Thoracic aorta (tissue), 2 donors: Measurements from ENCODE around the gene INF2. TPM values are rescaled to one million over a fixed set of nuclear protein-coding genes. Genes with fewer than 3 reads are reported as not detected.

Experiments used
- ATAC-seq: fragments of 150-250 bp; one replicate; pipeline ENCODE4 v1.8.0; 2017; ENCODE audit warnings: low read depth; ENCODE audit not compliant: insufficient number of reproducible peaks, low FRiP score
- DNase-seq: peaks from one replicate; pipeline ENCODE4 v3.0.0-alpha.2; 2020; ENCODE audit warnings: low spot score
- H3K27ac ChIP-seq, 2 donors: fragments of 200-600 bp; sonication (generic); 1 replicate in 1 of 2; 2 replicates in 1 of 2; pipeline ENCODE4 v1.5.1; 2016; ENCODE audit warnings: mild to moderate bottlenecking in 2 of 2, moderate library complexity in 2 of 2
- H3K27me3 ChIP-seq: fragments of 200-600 bp; sonication (generic); replicated peaks from 2 replicates; pipeline ENCODE4 v1.6.0; 2016; ENCODE audit warnings: mild to moderate bottlenecking; ENCODE audit not compliant: insufficient read depth
- H3K36me3 ChIP-seq: fragments of 200-600 bp; sonication (generic); one replicate; pipeline ENCODE4 v1.5.1; 2016
- H3K4me1 ChIP-seq, 2 donors: fragments of 200-600 bp; sonication (generic); 1 replicate in 1 of 2; 2 replicates in 1 of 2; pipeline versions ENCODE4 v1.5.1 to v1.6.0; 2016; ENCODE audit warnings: low read depth in 2 of 2, mild to moderate bottlenecking in 1 of 2; ENCODE audit not compliant: control insufficient read depth in 1 of 2
- H3K4me3 ChIP-seq: fragments of 200-600 bp; sonication (generic); 2 replicates; pipeline ENCODE4 v1.5.1; 2016; ENCODE audit warnings: mild to moderate bottlenecking
- H3K9me3 ChIP-seq: fragments of 200-600 bp; sonication (generic); 2 replicates; pipeline ENCODE4 v1.5.1; 2016
- total RNA-seq, 2 donors: library from RNA; depleted of rRNA; stranded (reverse); fragments of >200 nt; gene quantifications; one replicate each; pipeline versions ENCODE4 v1.1.0 to v1.2.3, GENCODE V29; 2016
- TF ChIP-seq, protein P1 (sequence below): fragments of 200-600 bp; sonication (generic); IDR thresholded peaks from one replicate; pipeline ENCODE4 v1.5.1; 2019; ENCODE audit warnings: antibody characterized with exemption

INF2 gene
- total RNA-seq: 100 to 1,000 TPM; 124 to 162 TPM

DNA sequence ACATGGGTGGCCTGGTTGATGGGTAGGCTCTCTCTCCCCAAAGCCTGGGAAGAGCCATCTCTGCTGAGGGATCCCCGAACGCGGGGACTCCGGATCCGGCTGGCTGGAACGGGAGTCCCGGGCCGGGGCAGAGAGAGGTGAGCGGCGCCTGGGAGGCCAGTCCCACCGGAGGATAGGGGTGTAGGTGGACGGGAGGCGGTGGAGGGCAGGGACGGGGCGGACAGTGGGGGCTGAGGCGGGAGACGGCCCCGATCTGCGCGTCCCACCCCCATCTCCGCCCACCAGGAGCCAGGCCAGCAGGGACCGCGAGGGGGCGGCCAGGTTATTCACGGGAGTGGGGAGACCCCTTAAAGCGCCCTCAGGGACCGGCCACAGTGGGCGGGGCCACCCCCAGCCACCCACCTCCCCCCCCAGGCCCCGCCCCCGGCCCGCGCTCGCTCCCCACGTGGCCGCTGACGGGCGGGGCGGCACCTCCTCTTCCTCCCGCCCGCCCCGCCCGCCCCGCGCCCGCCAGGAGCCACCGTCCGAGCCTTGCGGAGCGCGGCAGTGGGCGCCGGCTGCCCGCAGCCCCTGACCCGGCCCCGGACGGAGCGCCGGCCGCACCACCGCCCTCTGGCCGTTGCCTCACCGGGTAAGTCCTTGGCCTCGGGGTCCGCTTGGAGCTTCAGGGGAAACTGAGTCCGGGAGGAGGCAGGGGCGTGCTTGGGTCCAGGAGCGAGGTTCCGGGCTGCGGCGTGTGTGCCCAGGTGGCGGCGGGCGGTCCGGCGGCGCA, at the start of gene INF2:
Gene INF2 (plus strand): TSS at position 510 of the 772 bp plus-strand sequence. CDS start 11,748 bp downstream, outside the sequence.
- Histone ChIP-seq H3K27me3 (no peaks in the 10 kb centered on the region), H3K9me3 (no peaks in the 10 kb centered on the region), H3K36me3 (no peaks in the 10 kb centered on the region), H3K4me3 (peak within 1 kb of the TSS; percentile 98), H3K4me1 (peaks cover 39 to 62% of the 10 kb centered on the region in 2 donors), H3K27ac (peak within 1 kb of the TSS; percentile 82 to 86)
- DNase-seq (no peak), ATAC-seq (peak; percentile 56)
- TF ChIP-seq, protein P1, sequence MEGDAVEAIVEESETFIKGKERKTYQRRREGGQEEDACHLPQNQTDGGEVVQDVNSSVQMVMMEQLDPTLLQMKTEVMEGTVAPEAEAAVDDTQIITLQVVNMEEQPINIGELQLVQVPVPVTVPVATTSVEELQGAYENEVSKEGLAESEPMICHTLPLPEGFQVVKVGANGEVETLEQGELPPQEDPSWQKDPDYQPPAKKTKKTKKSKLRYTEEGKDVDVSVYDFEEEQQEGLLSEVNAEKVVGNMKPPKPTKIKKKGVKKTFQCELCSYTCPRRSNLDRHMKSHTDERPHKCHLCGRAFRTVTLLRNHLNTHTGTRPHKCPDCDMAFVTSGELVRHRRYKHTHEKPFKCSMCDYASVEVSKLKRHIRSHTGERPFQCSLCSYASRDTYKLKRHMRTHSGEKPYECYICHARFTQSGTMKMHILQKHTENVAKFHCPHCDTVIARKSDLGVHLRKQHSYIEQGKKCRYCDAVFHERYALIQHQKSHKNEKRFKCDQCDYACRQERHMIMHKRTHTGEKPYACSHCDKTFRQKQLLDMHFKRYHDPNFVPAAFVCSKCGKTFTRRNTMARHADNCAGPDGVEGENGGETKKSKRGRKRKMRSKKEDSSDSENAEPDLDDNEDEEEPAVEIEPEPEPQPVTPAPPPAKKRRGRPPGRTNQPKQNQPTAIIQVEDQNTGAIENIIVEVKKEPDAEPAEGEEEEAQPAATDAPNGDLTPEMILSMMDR: no peak

- Histone ChIP-seq H3K36me3 (no peaks in the 10 kb centered on the region), H3K9me3 (no peaks in the 10 kb centered on the region), H3K27ac (no peak overlapping the region), H3K27me3 (no peaks in the 10 kb centered on the region), H3K4me1 (no peaks in the 10 kb centered on the region), H3K4me3 (no peak overlapping the region)
- no peak for DNase-seq
- TF ChIP-seq, protein P1: peak; percentile 90
- ATAC-seq: peak; percentile 51
Measured at GRCh38 chr14:104639885-104640548, 49.4 kb upstream of the INF2 start.

GRCh38 chr14:104640681-104641080, 48.7 kb upstream of the INF2 start:
- Histone ChIP-seq H3K36me3 (no peaks in the 10 kb centered on the region), H3K27me3 (no peaks in the 10 kb centered on the region), H3K4me3 (no peak overlapping the region), H3K4me1 (no peaks in the 10 kb centered on the region), H3K9me3 (no peaks in the 10 kb centered on the region), H3K27ac (no peak overlapping the region)
- TF ChIP-seq, protein P1: no peak
- no peak for ATAC-seq
- DNase-seq: no peak

DNA sequence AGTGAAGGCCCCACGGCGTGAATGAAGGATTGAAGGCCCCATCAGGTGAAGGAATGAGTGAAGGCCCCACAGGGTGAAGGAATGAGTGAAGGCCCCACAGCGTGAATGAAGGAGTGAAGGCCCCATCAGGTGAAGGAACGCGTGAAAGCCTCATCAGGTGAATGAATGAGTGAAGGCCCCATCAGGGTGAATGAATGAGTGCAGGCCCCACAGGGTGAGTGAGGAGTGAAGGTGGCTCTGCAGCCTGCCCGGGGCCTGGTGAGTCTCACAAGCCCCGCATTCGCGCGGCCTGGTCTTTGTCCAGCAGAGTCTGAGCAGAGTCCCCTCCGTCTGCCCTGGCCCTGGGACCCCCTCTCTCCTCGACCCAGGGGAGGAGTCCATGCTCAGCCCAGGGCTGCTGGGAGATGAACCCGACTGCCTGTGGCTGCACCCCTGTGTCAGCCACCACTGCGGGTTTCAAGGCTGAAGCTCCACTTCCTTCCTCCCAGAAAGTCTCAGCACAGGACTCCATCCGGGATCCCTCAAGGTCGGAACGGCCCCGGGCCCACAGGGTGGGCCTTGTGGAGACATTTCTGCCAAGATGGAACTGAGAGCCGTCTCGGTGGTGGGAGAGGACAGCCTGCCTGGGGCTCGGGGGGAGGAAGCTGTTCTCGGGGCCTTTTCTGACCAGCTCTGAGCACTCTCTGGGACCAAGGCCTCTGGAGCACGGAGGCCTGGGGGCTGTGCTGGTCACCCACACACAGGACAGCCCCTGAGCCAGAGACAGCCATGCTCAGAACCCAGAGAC, 47.5 kb upstream of the INF2 start:
- TF ChIP-seq, protein P1: no peak
- ATAC-seq: no peak

DNA sequence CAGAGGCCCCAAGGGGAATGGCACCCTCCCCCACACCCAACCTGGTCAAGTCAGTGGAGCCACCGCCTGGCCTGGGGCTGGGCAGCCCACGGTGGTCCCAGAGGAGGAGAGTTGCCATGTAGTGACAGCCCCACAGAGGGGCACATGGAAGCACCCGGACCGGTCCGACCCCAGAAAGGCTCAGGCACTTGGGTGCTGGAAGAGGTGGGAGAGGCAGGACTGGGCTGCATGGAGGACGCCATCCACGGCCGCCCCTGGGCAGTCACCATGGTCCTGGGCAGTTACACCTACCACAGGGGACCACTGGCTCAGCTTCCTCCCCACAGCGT, 46.9 kb upstream of the INF2 start:
- H3K36me3 ChIP-seq: no peaks in the 10 kb centered on the region
- ATAC-seq: no peak
- no peaks in the 10 kb centered on the region for H3K27me3 ChIP-seq
- TF ChIP-seq, protein P1: no peak
- H3K4me1 ChIP-seq: no peaks in the 10 kb centered on the region
- no peaks in the 10 kb centered on the region for H3K9me3 ChIP-seq
- DNase-seq: no peak
- H3K27ac ChIP-seq: no peak overlapping the region
- H3K4me3 ChIP-seq: no peak overlapping the region

More for the DNA sequence above, 47.5 kb upstream of the INF2 start:
- H3K9me3 ChIP-seq: no peaks in the 10 kb centered on the region
- H3K27ac ChIP-seq: no peak overlapping the region
- H3K27me3 ChIP-seq: no peaks in the 10 kb centered on the region
- no peaks in the 10 kb centered on the region for H3K4me1 ChIP-seq
- no peak for DNase-seq
- no peaks in the 10 kb centered on the region for H3K36me3 ChIP-seq
- H3K4me3 ChIP-seq: no peak overlapping the region
